HepG2 (cell line): ENCODE data around the gene SOX12. TPM values are rescaled to one million over a fixed set of nuclear protein-coding genes. Genes with fewer than 3 reads are reported as not detected.

Experiments
- AHDC1 ChIP-seq: sonication (generic); formaldehyde crosslinking; IDR thresholded peaks from 2 replicates; pipeline ENCODE4 v1.5.1; 2020; ENCODE audit warnings: mild to moderate bottlenecking, missing genetic modification reagents, borderline replicate concordance
- BCL6 ChIP-seq: IDR thresholded peaks from 2 replicates; pipeline ENCODE4 v1.6.1; 2016; ENCODE audit warnings: missing genetic modification reagents, missing compliant biosample characterization
- BORCS8-MEF2B ChIP-seq: sonication (generic); formaldehyde crosslinking; IDR thresholded peaks from 2 replicates; pipeline ENCODE4 v1.8.0; 2022; ENCODE audit warnings: mild to moderate bottlenecking, missing genetic modification reagents
- ETV6 ChIP-seq: sonication (generic); formaldehyde crosslinking; conservative IDR thresholded peaks from 2 replicates; pipeline ENCODE4 v1.4.0; 2020; ENCODE audit warnings: missing genetic modification reagents
- GMEB1 ChIP-seq: sonication (generic); formaldehyde crosslinking; IDR thresholded peaks from 2 replicates; pipeline ENCODE4 v1.5.1; 2020; ENCODE audit warnings: missing genetic modification reagents, mild to moderate bottlenecking, borderline replicate concordance
- HNRNPLL ChIP-seq: fragments of 200-400 bp; formaldehyde crosslinking; IDR thresholded peaks from 2 replicates; pipeline ENCODE4 v1.6.1; 2017; ENCODE audit warnings: mild to moderate bottlenecking, low read depth, low read length; ENCODE audit not compliant: poor library complexity, severe bottlenecking
- JUN ChIP-seq: sonication (generic); formaldehyde crosslinking; IDR thresholded peaks from 2 replicates; pipeline ENCODE4 v1.4.0; 2020; ENCODE audit warnings: mild to moderate bottlenecking, missing genetic modification reagents
- KLF16 ChIP-seq, 2 experiments: sonication (generic) in 1 of 2; formaldehyde crosslinking in 1 of 2; IDR thresholded peaks; 2 replicates each; pipeline versions ENCODE4 v1.6.1 to v1.8.0; 2016 to 2023; ENCODE audit warnings: missing genetic modification reagents in 2 of 2, missing compliant biosample characterization in 1 of 2
- ZNF24 ChIP-seq: fragments of 450-650 bp; IDR thresholded peaks from 2 replicates; pipeline ENCODE4 v1.6.1; 2017; ENCODE audit warnings: antibody characterized with exemption, mild to moderate bottlenecking
- ZNF350 ChIP-seq: sonication (generic); formaldehyde crosslinking; IDR thresholded peaks from 2 replicates; pipeline ENCODE4 v1.4.0; 2020; ENCODE audit warnings: mild to moderate bottlenecking, low read depth, missing genetic modification reagents, borderline replicate concordance
- ZNF577 ChIP-seq: sonication (generic); formaldehyde crosslinking; IDR thresholded peaks from 2 replicates; pipeline ENCODE4 v1.4.0; 2020; ENCODE audit warnings: mild to moderate bottlenecking, low read depth, missing genetic modification reagents, borderline replicate concordance
- ZNF720 ChIP-seq: sonication (generic); formaldehyde crosslinking; IDR thresholded peaks from 2 replicates; pipeline ENCODE4 v1.4.0; 2020; ENCODE audit warnings: missing genetic modification reagents
- ZNF788 ChIP-seq: sonication (generic); formaldehyde crosslinking; IDR thresholded peaks from 2 replicates; pipeline ENCODE4 v1.5.0; 2020; ENCODE audit warnings: mild to moderate bottlenecking, missing genetic modification reagents, borderline replicate concordance
- ZNF891 ChIP-seq: sonication (generic); formaldehyde crosslinking; IDR thresholded peaks from 2 replicates; pipeline ENCODE4 v1.5.0; 2020; ENCODE audit warnings: mild to moderate bottlenecking, missing genetic modification reagents
- ZSCAN12 ChIP-seq: sonication (generic); formaldehyde crosslinking; IDR thresholded peaks from 2 replicates; pipeline ENCODE4 v1.9.0; 2021; ENCODE audit warnings: mild to moderate bottlenecking, missing genetic modification reagents
- polyA plus RNA-seq, 8 experiments: library from polyadenylated mRNA; depleted of rRNA in 3 of 8; stranded (reverse) in 7 of 8; unstranded in 1 of 8; fragments of >200 nt; fragmentation: Illumina TruSeq in 4 of 8; extraction: Trizol in 4 of 8; gene quantifications; 2 replicates each; pipeline versions ENCODE4 v1.2.1 to v1.2.3, GENCODE V29; 2011 to 2016; ENCODE audit warnings: low read depth in 4 of 8, missing spikeins in 1 of 8, mixed read lengths in 1 of 8; ENCODE audit not compliant: insufficient read depth in 1 of 8
- total RNA-seq, 5 experiments: library from RNA; depleted of rRNA; stranded (reverse); fragments of >200 nt; fragmentation: Illumina TruSeq; extraction: Trizol; gene quantifications; 2 replicates each; pipeline ENCODE4 v1.2.3, GENCODE V29; 2016; ENCODE audit warnings: low read depth in 1 of 5
- TF ChIP-seq, protein P1 (sequence below), 2 experiments: sonication (generic) in 1 of 2; formaldehyde crosslinking in 1 of 2; IDR thresholded peaks; 2 replicates each; pipeline versions ENCODE4 v1.4.0 to v1.6.1; 2018 to 2020; ENCODE audit warnings: missing genetic modification reagents in 2 of 2, borderline replicate concordance in 1 of 2, low read depth in 1 of 2, mild to moderate bottlenecking in 1 of 2, missing biosample characterization in 1 of 2

SOX12 gene
- total and polyA plus RNA-seq, 2 of the 13 experiments (the other 11 are each of a cell fraction or from before 2014, with no cell fraction given): 10.0 to 18.7 TPM

DNA sequence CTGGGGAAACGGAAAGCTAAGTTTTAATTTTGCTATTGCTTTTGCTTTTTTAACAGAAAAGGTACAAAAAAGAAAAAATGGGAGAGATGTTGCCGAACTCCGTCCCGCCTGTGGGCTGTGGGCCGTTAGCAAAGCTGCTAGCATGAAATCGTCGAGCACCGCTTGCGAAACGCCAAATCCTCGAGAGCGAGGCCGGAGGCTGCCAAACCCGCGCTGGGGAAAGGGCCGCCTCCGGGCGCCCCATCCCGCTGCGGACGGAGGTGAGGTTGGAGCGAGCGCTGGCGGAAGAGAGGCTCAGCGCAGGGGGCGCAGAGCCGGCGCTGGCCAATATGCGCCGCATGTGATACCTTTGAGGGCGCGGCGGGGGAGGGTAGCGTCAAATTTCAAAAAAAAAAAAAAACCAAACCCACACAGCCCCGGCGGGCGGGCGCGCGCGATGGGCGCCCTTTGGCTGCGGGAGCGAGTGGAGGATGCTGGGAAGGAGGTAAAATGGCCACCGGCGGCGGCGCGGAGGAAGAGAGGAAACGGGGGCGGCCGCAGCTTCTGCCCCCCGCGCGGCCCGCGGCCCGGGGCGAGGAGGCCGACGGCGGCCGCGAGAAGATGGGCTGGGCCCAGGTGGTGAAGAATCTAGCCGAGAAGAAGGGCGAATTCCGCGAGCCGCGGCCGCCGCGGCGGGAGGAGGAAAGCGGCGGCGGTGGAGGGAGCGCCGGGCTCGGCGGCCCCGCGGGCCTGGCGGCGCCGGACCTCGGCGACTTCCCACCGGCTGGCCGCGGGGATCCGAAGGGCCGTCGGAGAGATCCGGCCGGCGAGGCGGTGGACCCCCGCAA is 28.0 kb upstream of the SOX12 start, which contains the start of gene ZCCHC3 (continued):
- TF ChIP-seq, protein P1, sequence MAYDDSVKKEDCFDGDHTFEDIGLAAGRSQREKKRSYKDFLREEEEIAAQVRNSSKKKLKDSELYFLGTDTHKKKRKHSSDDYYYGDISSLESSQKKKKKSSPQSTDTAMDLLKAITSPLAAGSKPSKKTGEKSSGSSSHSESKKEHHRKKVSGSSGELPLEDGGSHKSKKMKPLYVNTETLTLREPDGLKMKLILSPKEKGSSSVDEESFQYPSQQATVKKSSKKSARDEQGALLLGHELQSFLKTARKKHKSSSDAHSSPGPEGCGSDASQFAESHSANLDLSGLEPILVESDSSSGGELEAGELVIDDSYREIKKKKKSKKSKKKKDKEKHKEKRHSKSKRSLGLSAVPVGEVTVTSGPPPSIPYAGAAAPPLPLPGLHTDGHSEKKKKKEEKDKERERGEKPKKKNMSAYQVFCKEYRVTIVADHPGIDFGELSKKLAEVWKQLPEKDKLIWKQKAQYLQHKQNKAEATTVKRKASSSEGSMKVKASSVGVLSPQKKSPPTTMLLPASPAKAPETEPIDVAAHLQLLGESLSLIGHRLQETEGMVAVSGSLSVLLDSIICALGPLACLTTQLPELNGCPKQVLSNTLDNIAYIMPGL (CRISPR knock-in tag; IDR thresholded peaks at IDR 0.05; ENCODE audit: borderline replicate concordance in 1 of 2, low read depth in 1 of 2): peak; percentile 68 to 98; a peak in 3 of 4 replicates
- TF ChIP-seq ZNF788 (CRISPR knock-in tag) (peak; percentile 99), ZNF577 (no peak), BORCS8-MEF2B (peak; percentile 93), ZNF24 (0 out of 2 replicates have a peak, but pooled peaks have one; percentile 64), GMEB1 (CRISPR knock-in tag) (peak; percentile 93), ZNF350 (CRISPR knock-in tag) (peak; percentile 100), JUN (CRISPR knock-in tag) (peak; percentile 49), ZNF720 (CRISPR knock-in tag) (peak; percentile 36; the same call in 1 of the 2 replicates), ZNF891 (CRISPR knock-in tag) (peak; percentile 98), HNRNPLL (peak; percentile 100), ETV6 (CRISPR knock-in tag) (peak; percentile 94), BCL6 (CRISPR knock-in tag) (peak; percentile 100), AHDC1 (CRISPR knock-in tag) (peak; percentile 93), ZSCAN12 (peak; percentile 99), KLF16 (CRISPR knock-in tag; IDR thresholded peaks at IDR 0.05) (peak in 1 of 2 experiments; percentile 99; a peak in 2 of 4 replicates)
